ENCODE results near the gene IL1A. TPM values are rescaled to one million over a fixed set of nuclear protein-coding genes. Genes with fewer than 3 reads are reported as not detected.

The IL1A gene
- total RNA-seq, 1 donor from 2014 or later = not detected

Other genes with a start within 250 kb of the IL1A start
- 9.1 TPM for gene POLR1B, start 242.0 kb downstream of the IL1A start, total RNA-seq
- gene CHCHD5, start 199.9 kb downstream of the IL1A start, total RNA-seq = 18.7 TPM
- 9.7 TPM for gene SLC20A1, start 138.6 kb downstream of the IL1A start, total RNA-seq
- not detected for gene NT5DC4, start 63.5 kb downstream of the IL1A start, total RNA-seq
- gene CKAP2L, start 19.9 kb downstream of the IL1A start, total RNA-seq = 0.30 TPM
- gene IL1B, start 52.3 kb upstream of the IL1A start, total RNA-seq = 0.30 TPM
- not detected for gene IL37, start 126.7 kb upstream of the IL1A start, total RNA-seq
- gene IL36G, start 193.5 kb upstream of the IL1A start, total RNA-seq = not detected
- gene IL36A, start 221.0 kb upstream of the IL1A start, total RNA-seq = not detected

Measured in Right ventricle myocardium superior (tissue), 1 donor.